Measurements from ENCODE around the gene CBFB. TPM values are rescaled to one million over a fixed set of nuclear protein-coding genes. Genes with fewer than 3 reads are reported as not detected.
A peak's percentile ranks its signal among the peaks of the same experiment; 100 is the strongest.

Gene CBFB
- total and polyA plus RNA-seq, 2 of the 13 experiments (the other 11 are each of a cell fraction or from before 2014, with no cell fraction given): 22.1 to 70.8 TPM

DNA sequence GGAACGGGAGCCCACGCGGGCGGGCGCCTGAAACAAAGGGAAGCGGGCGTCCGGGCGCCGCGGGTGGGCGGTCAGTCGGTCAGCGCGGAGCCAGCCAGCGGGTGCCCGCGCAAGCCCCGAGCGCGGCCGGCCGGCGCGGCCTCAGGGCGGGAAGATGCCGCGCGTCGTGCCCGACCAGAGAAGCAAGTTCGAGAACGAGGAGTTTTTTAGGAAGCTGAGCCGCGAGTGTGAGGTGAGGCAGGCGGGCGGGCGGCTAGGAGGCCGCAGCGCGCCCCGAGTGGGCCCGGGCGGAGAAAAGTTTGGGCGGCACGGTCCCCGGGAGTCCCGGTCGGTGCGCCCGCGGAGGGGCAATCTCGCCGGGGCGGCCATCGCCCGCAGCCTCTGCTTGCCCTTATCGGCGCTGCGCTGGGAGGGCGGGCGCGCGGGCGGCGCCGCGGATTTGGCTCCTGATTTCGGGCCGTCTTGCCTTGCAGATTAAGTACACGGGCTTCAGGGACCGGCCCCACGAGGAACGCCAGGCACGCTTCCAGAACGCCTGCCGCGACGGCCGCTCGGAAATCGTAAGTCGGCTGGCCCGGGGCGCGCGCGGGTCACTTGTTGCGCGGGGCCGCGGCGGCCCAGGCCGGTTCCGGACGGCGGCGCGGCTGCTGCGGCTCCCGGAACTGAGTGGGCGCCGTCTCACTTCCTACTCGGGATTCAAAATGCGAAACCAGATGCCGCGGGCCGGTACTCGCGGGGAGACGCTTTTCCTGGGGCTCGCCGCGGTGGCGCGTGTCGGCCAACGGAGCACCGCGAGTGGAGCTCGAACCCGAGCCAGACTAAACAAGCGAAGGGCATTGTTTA is 526 bp downstream of the CBFB start (continued):
- TF ChIP-seq, protein P1, sequence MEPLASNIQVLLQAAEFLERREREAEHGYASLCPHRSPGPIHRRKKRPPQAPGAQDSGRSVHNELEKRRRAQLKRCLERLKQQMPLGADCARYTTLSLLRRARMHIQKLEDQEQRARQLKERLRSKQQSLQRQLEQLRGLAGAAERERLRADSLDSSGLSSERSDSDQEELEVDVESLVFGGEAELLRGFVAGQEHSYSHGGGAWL (CRISPR knock-in tag; IDR thresholded peaks at IDR 0.05): peak; percentile 54; the same call in 1 of the 2 replicates
- TF ChIP-seq TCF7 (IDR thresholded peaks at IDR 0.05; ENCODE audit: low read depth) (no peak), ADNP (CRISPR knock-in tag; IDR thresholded peaks at IDR 0.05) (0 out of 2 replicates have a peak, but pooled peaks have one; percentile 12), ZSCAN20 (CRISPR knock-in tag; IDR thresholded peaks at IDR 0.05; ENCODE audit: borderline replicate concordance) (0 out of 2 replicates have a peak, but pooled peaks have one; percentile 41), ZNF629 (CRISPR knock-in tag; conservative IDR thresholded peaks at IDR 0.05) (no peak), ZNF513 (CRISPR knock-in tag; conservative IDR thresholded peaks at IDR 0.05) (no peak), ZBTB34 (CRISPR knock-in tag; IDR thresholded peaks at IDR 0.05) (0 out of 2 replicates have a peak, but pooled peaks have one; percentile 4), ARID3A (IDR thresholded peaks at IDR 0.05; ENCODE audit: low read depth, low read length) (no peak), KDM1A (CRISPR knock-in tag; IDR thresholded peaks at IDR 0.05) (no peak), RARG (CRISPR knock-in tag; IDR thresholded peaks at IDR 0.05; ENCODE audit: low read depth) (0 out of 2 replicates have a peak, but pooled peaks have one; percentile 9), TFDP1 (CRISPR knock-in tag; IDR thresholded peaks at IDR 0.05; ENCODE audit: borderline replicate concordance) (peak; percentile 35; the same call in 1 of the 2 replicates), ZNF709 (CRISPR knock-in tag; IDR thresholded peaks at IDR 0.05) (0 out of 2 replicates have a peak, but pooled peaks have one; percentile 58), ZNF253 (CRISPR knock-in tag; IDR thresholded peaks at IDR 0.05; ENCODE audit: borderline replicate concordance) (peak; percentile 58; the same call in 1 of the 2 replicates), ZNF768 (CRISPR knock-in tag; IDR thresholded peaks at IDR 0.05) (peak; percentile 53; the same call in 1 of the 2 replicates), ZNF232 (CRISPR knock-in tag; IDR thresholded peaks at IDR 0.05; ENCODE audit: borderline replicate concordance) (0 out of 2 replicates have a peak, but pooled peaks have one; percentile 19)
- TF ChIP-seq, protein P2, sequence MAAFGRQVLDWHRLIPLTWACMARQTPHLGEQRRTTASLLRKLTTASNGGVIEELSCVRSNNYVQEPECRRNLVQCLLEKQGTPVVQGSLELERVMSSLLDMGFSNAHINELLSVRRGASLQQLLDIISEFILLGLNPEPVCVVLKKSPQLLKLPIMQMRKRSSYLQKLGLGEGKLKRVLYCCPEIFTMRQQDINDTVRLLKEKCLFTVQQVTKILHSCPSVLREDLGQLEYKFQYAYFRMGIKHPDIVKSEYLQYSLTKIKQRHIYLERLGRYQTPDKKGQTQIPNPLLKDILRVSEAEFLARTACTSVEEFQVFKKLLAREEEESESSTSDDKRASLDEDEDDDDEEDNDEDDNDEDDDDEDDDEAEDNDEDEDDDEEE (CRISPR knock-in tag; IDR thresholded peaks at IDR 0.05): 0 out of 2 replicates have a peak, but pooled peaks have one; percentile 82
- TF ChIP-seq, protein P3, sequence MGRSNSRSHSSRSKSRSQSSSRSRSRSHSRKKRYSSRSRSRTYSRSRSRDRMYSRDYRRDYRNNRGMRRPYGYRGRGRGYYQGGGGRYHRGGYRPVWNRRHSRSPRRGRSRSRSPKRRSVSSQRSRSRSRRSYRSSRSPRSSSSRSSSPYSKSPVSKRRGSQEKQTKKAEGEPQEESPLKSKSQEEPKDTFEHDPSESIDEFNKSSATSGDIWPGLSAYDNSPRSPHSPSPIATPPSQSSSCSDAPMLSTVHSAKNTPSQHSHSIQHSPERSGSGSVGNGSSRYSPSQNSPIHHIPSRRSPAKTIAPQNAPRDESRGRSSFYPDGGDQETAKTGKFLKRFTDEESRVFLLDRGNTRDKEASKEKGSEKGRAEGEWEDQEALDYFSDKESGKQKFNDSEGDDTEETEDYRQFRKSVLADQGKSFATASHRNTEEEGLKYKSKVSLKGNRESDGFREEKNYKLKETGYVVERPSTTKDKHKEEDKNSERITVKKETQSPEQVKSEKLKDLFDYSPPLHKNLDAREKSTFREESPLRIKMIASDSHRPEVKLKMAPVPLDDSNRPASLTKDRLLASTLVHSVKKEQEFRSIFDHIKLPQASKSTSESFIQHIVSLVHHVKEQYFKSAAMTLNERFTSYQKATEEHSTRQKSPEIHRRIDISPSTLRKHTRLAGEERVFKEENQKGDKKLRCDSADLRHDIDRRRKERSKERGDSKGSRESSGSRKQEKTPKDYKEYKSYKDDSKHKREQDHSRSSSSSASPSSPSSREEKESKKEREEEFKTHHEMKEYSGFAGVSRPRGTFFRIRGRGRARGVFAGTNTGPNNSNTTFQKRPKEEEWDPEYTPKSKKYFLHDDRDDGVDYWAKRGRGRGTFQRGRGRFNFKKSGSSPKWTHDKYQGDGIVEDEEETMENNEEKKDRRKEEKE (IDR thresholded peaks at IDR 0.05): no peak
